GM23338 (cell line): ENCODE results near the gene DNAAF5.

Experiments used
- CREB1 ChIP-seq: fragments of 250-450 bp; sonication (Bioruptor Pico); IDR thresholded peaks from 2 replicates; pipeline ENCODE4 v1.5.0; 2020; ENCODE audit warnings: low read depth, mild to moderate bottlenecking, moderate library complexity
- ETS1 ChIP-seq: IDR thresholded peaks from 2 replicates; pipeline ENCODE4 v1.6.1; 2016; ENCODE audit warnings: antibody characterized with exemption
- EZH2 ChIP-seq: fragments of 200-600 bp; sonication (generic); IDR thresholded peaks from one replicate; pipeline ENCODE4 v1.8.0; 2017; ENCODE audit warnings: antibody characterized with exemption, mild to moderate bottlenecking, low read depth; ENCODE audit not compliant: unreplicated experiment
- EZH2phosphoT487 ChIP-seq: fragments of 200-600 bp; sonication (generic); IDR thresholded peaks from one replicate; pipeline ENCODE4 v1.8.1; 2018; ENCODE audit warnings: antibody characterized with exemption; ENCODE audit not compliant: unreplicated experiment
- JUNB ChIP-seq: IDR thresholded peaks from one replicate; pipeline ENCODE4 v1.6.1; 2016; ENCODE audit warnings: antibody characterized with exemption; ENCODE audit not compliant: unreplicated experiment
- NANOG ChIP-seq: IDR thresholded peaks from 2 replicates; pipeline ENCODE4 v1.6.1; 2016; ENCODE audit warnings: antibody characterized with exemption, borderline replicate concordance
- POLR2AphosphoS5 ChIP-seq: IDR thresholded peaks from 2 replicates; pipeline ENCODE4 v1.6.1; 2016; ENCODE audit warnings: antibody characterized with exemption, low read depth
- STAT1 ChIP-seq: IDR thresholded peaks from one replicate; pipeline ENCODE4 v1.6.1; 2016; ENCODE audit warnings: antibody characterized with exemption; ENCODE audit not compliant: unreplicated experiment
- ZNF331 ChIP-seq: fragments of 250-450 bp; sonication (Bioruptor Pico); IDR thresholded peaks from 2 replicates; pipeline ENCODE4 v1.5.0; 2020; ENCODE audit warnings: low read depth, mild to moderate bottlenecking, moderate library complexity
- TF ChIP-seq, protein P1 (sequence below), 2 experiments: fragments of 200-600 bp in 1 of 2; sonication (generic) in 1 of 2; conservative IDR thresholded peaks; 2 replicates each; pipeline versions ENCODE4 v1.5.1 to v1.6.1; 2016 to 2017; ENCODE audit warnings: antibody characterized with exemption in 2 of 2, low read depth in 2 of 2, mild to moderate bottlenecking in 2 of 2, moderate library complexity in 1 of 2

DNA sequence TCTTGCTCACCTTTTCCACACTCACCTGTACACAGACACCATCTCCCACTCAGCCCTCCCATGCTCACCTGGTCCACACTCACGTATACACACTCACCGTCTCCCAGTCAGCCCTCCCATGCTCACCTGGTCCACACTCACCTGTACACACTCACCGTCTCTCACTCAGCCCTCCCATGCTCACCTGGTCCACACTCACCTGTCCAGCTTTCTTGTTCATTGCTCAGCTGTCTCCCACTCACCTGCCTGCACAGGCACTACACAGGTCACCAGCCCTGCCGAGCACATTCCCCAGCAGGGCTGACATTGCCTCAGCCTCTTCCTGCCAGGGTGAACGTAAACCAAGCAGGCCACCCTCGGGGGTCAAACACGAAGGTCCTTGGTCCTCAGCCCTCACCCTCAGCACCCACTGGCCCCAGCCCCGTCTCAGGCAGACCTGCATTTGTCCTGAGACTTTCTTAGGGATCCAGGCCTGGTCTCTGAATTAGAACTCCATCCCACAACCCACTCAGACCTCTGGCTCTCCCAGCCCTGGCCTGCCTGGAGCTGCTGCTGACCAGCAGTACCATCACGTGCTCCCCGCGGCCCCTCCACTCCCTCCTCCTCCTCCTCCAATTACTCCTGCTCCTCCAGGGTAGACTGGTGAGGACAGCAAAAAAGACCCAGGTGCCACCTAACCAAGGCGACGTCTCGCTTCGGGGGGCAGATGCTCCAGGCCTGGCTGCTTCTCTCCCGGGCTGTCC, 12.8 kb upstream of the DNAAF5 start:
- TF ChIP-seq, protein P1, sequence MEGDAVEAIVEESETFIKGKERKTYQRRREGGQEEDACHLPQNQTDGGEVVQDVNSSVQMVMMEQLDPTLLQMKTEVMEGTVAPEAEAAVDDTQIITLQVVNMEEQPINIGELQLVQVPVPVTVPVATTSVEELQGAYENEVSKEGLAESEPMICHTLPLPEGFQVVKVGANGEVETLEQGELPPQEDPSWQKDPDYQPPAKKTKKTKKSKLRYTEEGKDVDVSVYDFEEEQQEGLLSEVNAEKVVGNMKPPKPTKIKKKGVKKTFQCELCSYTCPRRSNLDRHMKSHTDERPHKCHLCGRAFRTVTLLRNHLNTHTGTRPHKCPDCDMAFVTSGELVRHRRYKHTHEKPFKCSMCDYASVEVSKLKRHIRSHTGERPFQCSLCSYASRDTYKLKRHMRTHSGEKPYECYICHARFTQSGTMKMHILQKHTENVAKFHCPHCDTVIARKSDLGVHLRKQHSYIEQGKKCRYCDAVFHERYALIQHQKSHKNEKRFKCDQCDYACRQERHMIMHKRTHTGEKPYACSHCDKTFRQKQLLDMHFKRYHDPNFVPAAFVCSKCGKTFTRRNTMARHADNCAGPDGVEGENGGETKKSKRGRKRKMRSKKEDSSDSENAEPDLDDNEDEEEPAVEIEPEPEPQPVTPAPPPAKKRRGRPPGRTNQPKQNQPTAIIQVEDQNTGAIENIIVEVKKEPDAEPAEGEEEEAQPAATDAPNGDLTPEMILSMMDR (conservative IDR thresholded peaks at IDR 0.05; ENCODE audit: low read depth in 2 of 2): no peak
- TF ChIP-seq JUNB: no peak
- no peak for TF ChIP-seq STAT1
- TF ChIP-seq EZH2: no peak
- no peak for TF ChIP-seq NANOG
- no peak for TF ChIP-seq POLR2AphosphoS5
- TF ChIP-seq ZNF331 (CRISPR knock-in tag): no peak
- TF ChIP-seq EZH2phosphoT487: no peak
- TF ChIP-seq ETS1: no peak
- no peak for TF ChIP-seq CREB1 (CRISPR knock-in tag)
